Thyroid gland (tissue), 4 donors: Measurements from ENCODE around the gene CDON. TPM values are rescaled to one million over a fixed set of nuclear protein-coding genes. Genes with fewer than 3 reads are reported as not detected.

Source experiments
- DNase-seq, 2 donors: peaks; one replicate each; pipeline ENCODE4 v3.0.0-alpha.2; 2019
- H3K27ac ChIP-seq, 3 donors: fragments of 200-600 bp; sonication (generic); 1 replicate in 2 of 3; 2 replicates in 1 of 3; pipeline ENCODE4 v1.5.1; 2016 to 2019; ENCODE audit warnings: mild to moderate bottlenecking in 1 of 3, moderate library complexity in 1 of 3
- H3K27me3 ChIP-seq: fragments of 200-600 bp; sonication (generic); one replicate; pipeline ENCODE4 v1.5.1; 2019
- H3K36me3 ChIP-seq, 2 donors: fragments of 200-600 bp; sonication (generic); one replicate each; pipeline ENCODE4 v1.5.1; 2016 to 2019
- H3K4me1 ChIP-seq, 2 donors: fragments of 200-600 bp; sonication (generic); one replicate each; pipeline ENCODE4 v1.5.1; 2017 to 2019
- H3K4me3 ChIP-seq, 3 donors: fragments of 200-600 bp; sonication (generic); replicated peaks in 1 of 3; 1 replicate in 2 of 3; 2 replicates in 1 of 3; pipeline ENCODE4 v1.5.1; 2016; ENCODE audit warnings: mild to moderate bottlenecking in 1 of 3
- H3K9me3 ChIP-seq: fragments of 200-600 bp; sonication (generic); one replicate; pipeline ENCODE4 v1.5.1; 2017
- CTCF ChIP-seq, 6 experiments: fragments of 200-600 bp in 3 of 6; fragments of 450-650 bp in 3 of 6; sonication (generic) in 3 of 6; IDR thresholded peaks; one replicate each; pipeline ENCODE4 v1.5.1; 2016 to 2019; ENCODE audit warnings: antibody characterized with exemption in 6 of 6, mild to moderate bottlenecking in 2 of 6, inconsistent platforms in 1 of 6, moderate library complexity in 1 of 6
- POLR2A ChIP-seq, 2 donors: fragments of 450-650 bp; IDR thresholded peaks; one replicate each; pipeline ENCODE4 v1.6.1; 2017; ENCODE audit warnings: antibody characterized with exemption in 2 of 2, mild to moderate bottlenecking in 2 of 2, moderate library complexity in 1 of 2
- WGBS, 2 donors: methylation state at CpG; one replicate each; pipeline ENCODE4 v1.1.5; 2017; 5-methylcytosine and 5-hydroxymethylcytosine counted together
- intact Hi-C: fragments of 100-400 bp; cut with DNase I; formaldehyde crosslinking; loops from one replicate; pipeline ENCODE4 v1.15.1; 2023
- total RNA-seq, 4 donors: library from RNA; depleted of rRNA; stranded (reverse); fragments of >200 nt; gene quantifications; one replicate each; pipeline ENCODE4 v1.2.3, GENCODE V29; 2016

The CDON gene
- total RNA-seq, 4 donors from 2014 or later: 75.8 to 168 (median 108) TPM

GRCh38 chr11:126054882-126055281 is 7.8 kb downstream of the CDON start:
- 92 to 98% methylated on average over 5 of the region's 5 CpGs for WGBS, 2 donors
- Histone ChIP-seq H3K27ac (no peak overlapping the region), H3K36me3 (peaks cover 0 to 2% of the 10 kb centered on the region in 2 donors), H3K9me3 (no peaks in the 10 kb centered on the region), H3K27me3 (no peaks in the 10 kb centered on the region), H3K4me3 (no peak overlapping the region), H3K4me1 (peaks cover 8 to 9% of the 10 kb centered on the region in 2 donors)
- TF ChIP-seq POLR2A (IDR thresholded peaks at IDR 0.05) (no peak), CTCF (IDR thresholded peaks at IDR 0.05) (no peak)
- intact Hi-C loops: no loop called here
- no peak for DNase-seq

DNA sequence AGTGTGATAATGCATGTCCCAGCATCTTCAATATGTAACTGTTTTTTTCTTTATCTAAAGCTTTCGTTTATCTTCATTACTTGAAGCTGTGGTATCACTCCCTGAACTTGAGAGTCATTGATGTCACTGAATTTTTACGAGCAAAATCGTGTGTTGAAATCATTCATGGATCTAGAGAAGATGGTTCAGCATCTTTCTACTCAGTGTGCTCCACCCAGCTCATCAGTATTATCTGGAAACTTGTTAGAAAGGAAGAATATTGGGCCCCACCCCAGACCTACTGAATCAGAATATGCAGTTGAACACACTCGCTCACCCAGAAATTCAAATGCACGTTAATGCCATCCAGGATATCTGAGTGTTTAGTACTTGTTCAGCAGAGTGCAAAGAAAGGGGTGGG is 8.3 kb downstream of the CDON start:
- intact Hi-C loops: no loop called here
- Histone ChIP-seq H3K4me3 (no peak overlapping the region), H3K27ac (no peak overlapping the region), H3K27me3 (no peaks in the 10 kb centered on the region), H3K36me3 (peaks cover 0 to 2% of the 10 kb centered on the region in 2 donors), H3K9me3 (no peaks in the 10 kb centered on the region), H3K4me1 (peaks cover 9% of the 10 kb centered on the region in 2 donors)
- no peak for DNase-seq
- 81 to 84% methylated on average over 5 of the region's 5 CpGs for WGBS, 2 donors
- TF ChIP-seq CTCF (IDR thresholded peaks at IDR 0.05): no peak
- TF ChIP-seq POLR2A (IDR thresholded peaks at IDR 0.05): no peak

DNA sequence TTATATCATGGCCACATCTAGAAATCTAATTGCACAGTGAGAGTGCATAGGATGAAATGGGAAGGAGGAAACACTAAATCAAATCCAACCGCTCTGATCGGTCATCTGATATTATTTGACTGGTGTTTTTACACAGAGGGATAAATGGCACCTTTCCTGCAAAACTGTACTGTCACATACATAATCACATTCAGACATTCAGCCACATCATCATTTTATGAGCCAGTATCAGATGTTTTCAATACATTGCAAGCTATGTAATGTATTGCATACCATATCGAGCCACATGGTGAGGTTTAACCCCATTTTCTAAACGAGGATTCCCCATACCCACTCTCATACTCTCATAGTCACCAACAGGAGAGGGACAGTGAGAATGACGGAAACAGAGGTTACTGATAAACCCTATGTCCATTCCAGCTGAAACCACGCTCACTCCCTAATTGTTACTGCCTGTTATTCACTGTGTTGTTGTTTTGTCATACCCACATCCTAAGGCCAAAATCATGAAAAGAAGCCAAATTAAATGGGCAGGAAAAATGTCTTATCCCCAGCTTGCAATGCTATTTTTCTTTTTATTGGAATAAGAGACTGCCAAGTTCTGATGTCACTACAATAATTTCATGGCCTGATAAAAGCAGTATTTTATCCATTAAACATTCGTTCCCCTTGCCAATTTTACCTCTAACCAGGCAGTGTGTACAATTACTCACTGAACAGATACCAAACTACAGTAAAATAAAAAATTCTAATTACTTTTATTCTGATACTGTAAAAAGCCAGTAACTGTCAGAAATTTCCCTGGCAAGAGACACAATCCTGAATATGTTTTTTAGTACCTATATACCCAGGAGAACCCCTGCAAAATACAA is 9.0 kb downstream of the CDON start:
- no peak for DNase-seq
- 78 to 88% methylated on average over 7 of the region's 7 CpGs for WGBS, 2 donors
- peaks cover 0 to 2% of the 10 kb centered on the region in 2 donors for H3K36me3 ChIP-seq
- H3K4me3 ChIP-seq: no peak overlapping the region
- TF ChIP-seq CTCF (IDR thresholded peaks at IDR 0.05) (no peak), POLR2A (IDR thresholded peaks at IDR 0.05) (no peak)
- H3K4me1 ChIP-seq: peaks cover 9 to 15% of the 10 kb centered on the region in 2 donors
- H3K27ac ChIP-seq: no peak overlapping the region
- no peaks in the 10 kb centered on the region for H3K27me3 ChIP-seq
- intact Hi-C loops: no loop called here
- no peaks in the 10 kb centered on the region for H3K9me3 ChIP-seq

- WGBS, 2 donors: 70 to 73% methylated on average over 3 of the region's 3 CpGs
- intact Hi-C loops: no loop called here
- peaks cover 4 to 13% of the 10 kb centered on the region in 2 donors for H3K4me1 ChIP-seq
- TF ChIP-seq POLR2A (IDR thresholded peaks at IDR 0.05): no peak
- TF ChIP-seq CTCF (IDR thresholded peaks at IDR 0.05): no peak
- H3K9me3 ChIP-seq: no peaks in the 10 kb centered on the region
- H3K27ac ChIP-seq: no peak overlapping the region
- peaks cover 0 to 2% of the 10 kb centered on the region in 2 donors for H3K36me3 ChIP-seq
- DNase-seq: no peak
- H3K4me3 ChIP-seq: no peak overlapping the region
- H3K27me3 ChIP-seq: no peaks in the 10 kb centered on the region
These were observed 11.5 kb downstream of the CDON start for GRCh38 chr11:126051117-126051516.

DNA sequence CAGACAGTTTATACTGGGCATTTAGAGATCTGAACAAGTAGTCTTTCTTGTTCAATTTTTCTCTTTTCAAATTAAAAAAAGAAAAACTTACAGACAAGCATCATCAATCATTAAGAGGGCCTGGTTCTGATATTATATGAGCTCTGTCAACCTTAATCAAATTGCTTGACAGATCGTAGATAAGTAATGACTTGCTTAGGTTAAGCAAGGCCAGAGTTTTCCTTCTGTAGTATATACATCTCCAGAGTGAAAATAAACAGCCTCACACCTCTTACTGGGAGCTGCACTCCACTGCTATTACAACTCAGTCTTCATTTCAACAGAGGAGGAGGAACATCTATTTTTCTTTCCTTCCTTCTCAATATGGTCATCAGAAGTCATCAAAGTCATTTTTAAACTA is 13.5 kb downstream of the CDON start:
- Histone ChIP-seq H3K4me1 (peaks cover 4 to 13% of the 10 kb centered on the region in 2 donors), H3K4me3 (no peak overlapping the region)
- no peak for TF ChIP-seq POLR2A (IDR thresholded peaks at IDR 0.05)
- TF ChIP-seq CTCF (IDR thresholded peaks at IDR 0.05): no peak

More for the DNA sequence above, 13.5 kb downstream of the CDON start:
- WGBS, 2 donors: 50 to 60% methylated on average over 1 of the region's 1 CpG
- H3K27me3 ChIP-seq: no peaks in the 10 kb centered on the region
- intact Hi-C loops: no loop called here
- no peak for DNase-seq
- no peak overlapping the region for H3K27ac ChIP-seq
- no peaks in the 10 kb centered on the region for H3K9me3 ChIP-seq
- H3K36me3 ChIP-seq: no peaks in the 10 kb centered on the region
